ENCODE data around the gene SLC28A3.
"Not testable (repeated sequence)": the region's sequence is repeated elsewhere in the genome, so short reads cannot be mapped to it uniquely, and the experiment has no call there.

The SLC28A3 gene, protein sequence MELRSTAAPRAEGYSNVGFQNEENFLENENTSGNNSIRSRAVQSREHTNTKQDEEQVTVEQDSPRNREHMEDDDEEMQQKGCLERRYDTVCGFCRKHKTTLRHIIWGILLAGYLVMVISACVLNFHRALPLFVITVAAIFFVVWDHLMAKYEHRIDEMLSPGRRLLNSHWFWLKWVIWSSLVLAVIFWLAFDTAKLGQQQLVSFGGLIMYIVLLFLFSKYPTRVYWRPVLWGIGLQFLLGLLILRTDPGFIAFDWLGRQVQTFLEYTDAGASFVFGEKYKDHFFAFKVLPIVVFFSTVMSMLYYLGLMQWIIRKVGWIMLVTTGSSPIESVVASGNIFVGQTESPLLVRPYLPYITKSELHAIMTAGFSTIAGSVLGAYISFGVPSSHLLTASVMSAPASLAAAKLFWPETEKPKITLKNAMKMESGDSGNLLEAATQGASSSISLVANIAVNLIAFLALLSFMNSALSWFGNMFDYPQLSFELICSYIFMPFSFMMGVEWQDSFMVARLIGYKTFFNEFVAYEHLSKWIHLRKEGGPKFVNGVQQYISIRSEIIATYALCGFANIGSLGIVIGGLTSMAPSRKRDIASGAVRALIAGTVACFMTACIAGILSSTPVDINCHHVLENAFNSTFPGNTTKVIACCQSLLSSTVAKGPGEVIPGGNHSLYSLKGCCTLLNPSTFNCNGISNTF

DNA sequence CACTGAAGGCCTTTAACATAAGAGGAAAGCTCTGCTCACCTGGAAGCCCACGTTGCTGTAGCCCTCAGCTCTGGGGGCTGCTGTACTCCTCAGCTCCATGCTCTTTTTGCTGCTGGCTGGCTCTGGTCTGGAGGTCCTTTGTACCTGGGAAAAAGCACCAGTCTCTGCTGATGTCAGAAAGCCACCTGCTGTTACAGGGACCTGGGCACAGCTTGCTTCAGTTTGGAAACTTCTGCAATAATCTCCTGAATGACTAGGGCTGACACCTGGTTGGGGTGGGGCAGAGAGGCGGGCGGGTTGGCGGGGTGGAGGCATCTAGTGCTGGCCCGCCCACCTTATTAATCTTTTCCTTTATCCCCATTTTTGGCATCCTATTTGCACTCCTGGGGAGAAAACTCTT is at the start of gene SLC28A3:
Gene SLC28A3, minus strand, starts transcription at position 224 of the 400 bp plus-strand sequence. Its CDS starts 125 bp downstream, at position 99.
- no peak for DNase-seq

- not testable (repeated sequence) for DNase-seq
These were observed 49.7 kb upstream of the SLC28A3 start for GRCh38 chr9:84390254-84390653.

- DNase-seq, result no peak
These were observed 47.3 kb upstream of the SLC28A3 start for GRCh38 chr9:84387821-84388220.

- no peak for DNase-seq
These were observed 46.2 kb upstream of the SLC28A3 start for GRCh38 chr9:84386753-84387152.

DNA sequence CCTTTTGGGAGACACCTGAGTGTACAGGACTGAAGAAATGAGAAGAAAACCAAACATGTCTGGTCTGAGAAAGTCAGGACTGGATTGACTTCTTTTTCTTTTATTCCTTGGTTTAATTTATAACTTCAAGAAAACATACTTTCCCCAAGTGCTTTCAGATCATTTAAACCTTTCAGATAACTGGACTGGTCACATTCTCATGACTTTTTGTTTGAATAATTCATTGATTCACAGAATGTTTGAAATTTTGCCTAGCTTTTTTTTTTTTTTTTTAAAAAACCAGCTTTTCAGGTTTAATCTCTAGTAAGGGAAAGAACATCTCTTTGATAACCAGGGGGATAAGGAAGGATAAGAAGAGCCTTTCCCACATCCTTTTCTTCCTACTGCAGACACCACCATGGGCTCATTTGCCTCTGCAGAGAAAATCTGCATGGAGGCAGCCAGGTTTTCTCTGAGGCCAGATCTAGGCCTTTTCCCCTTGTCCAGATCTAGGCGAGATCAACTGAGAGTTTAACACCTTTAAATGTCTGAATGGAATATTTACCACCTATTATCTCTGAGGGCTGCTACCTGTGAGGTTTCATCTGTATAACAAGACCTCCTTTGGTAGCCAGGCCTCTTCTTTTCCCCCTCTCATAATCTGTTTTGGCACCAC is 45.0 kb upstream of the SLC28A3 start:
- no peak for DNase-seq

DNA sequence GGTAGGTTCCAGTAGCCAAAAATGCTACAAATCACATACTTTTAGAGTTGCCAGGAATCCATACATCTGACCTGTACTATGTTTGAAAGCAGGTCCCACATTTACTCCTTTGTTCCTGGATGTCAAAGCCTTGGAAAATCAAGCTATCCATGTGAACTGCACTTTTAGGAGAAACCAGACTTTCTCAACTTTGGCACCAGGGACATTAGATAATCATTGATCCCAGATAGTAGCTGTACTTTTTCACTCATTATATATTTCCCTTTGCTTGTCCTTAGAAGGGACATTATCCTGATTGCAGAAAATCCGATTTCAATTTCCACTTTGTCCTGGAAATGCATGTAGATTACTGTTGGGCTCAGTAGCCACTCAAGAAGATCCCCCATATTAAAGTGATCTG is 44.1 kb upstream of the SLC28A3 start:
- no peak for DNase-seq

DNA sequence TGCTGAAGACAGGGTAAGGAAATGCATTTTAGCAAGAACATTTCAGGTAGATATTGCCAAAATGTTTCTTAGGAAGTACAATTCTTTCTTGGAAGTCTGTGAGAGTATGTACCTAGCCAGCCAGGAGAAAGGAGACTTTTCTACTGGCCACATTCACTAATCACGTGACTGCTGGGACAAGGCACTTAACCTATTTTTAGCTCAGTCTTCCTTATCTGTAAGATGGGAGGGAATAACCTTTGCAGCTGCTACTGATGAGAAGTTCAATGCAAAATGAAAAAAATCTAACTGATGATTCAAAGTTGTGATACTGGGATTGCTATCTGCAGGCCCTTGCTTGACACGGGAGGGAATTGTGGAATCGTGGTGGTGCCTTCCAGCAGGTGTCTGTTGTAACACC is 42.6 kb upstream of the SLC28A3 start:
- no peak for DNase-seq

GRCh38 chr9:84382720-84383119 is 42.2 kb upstream of the SLC28A3 start:
- DNase-seq, result no peak

- no peak for DNase-seq
These were observed 41.0 kb upstream of the SLC28A3 start for GRCh38 chr9:84381508-84381907.

GRCh38 chr9:84379740-84380139 is 39.2 kb upstream of the SLC28A3 start:
- DNase-seq, result no peak

DNA sequence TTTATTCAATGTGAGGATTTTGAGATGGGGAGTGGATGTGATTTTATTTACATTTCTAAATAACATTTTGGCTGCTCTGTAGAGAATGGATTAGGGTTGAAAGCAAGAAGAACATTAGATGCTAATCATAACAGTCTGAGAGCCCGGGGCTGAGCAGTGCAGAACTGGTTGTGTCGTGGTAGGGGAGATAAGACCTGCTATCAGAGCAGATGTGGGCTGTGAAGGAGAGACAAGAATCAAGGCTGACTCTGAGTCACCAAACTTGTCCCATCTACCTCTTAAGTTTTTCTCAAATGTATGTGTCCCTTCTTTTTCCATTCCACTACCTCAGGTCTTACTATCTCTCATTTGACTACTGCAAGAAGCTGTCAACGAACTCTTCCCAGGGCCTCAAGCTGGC is 35.4 kb upstream of the SLC28A3 start:
- DNase-seq, result no peak

DNA sequence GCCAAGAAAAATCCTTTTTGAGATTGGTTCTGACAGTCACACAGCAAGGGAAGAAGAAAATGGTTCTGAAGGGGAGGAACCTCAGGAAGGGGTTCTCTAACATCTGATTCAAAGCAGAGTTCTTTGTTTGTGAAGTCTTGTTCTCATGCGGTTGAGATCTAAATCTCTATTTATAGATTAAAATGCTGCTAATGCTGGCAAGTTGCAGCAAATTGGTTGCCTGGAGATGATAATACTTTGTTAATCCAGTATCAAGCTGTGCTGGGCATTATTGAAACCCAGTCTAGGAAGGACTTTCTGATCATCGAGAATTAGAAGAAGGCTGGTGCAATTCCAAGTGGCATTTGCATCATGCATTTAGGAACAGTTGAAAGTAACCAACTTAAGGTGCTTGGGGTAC is 34.0 kb upstream of the SLC28A3 start:
- DNase-seq, result no peak

GRCh38 chr9:84374013-84374412 is 33.5 kb upstream of the SLC28A3 start:
- no peak for DNase-seq

GRCh38 chr9:84371737-84372136 is 31.2 kb upstream of the SLC28A3 start:
- no peak for DNase-seq

DNA sequence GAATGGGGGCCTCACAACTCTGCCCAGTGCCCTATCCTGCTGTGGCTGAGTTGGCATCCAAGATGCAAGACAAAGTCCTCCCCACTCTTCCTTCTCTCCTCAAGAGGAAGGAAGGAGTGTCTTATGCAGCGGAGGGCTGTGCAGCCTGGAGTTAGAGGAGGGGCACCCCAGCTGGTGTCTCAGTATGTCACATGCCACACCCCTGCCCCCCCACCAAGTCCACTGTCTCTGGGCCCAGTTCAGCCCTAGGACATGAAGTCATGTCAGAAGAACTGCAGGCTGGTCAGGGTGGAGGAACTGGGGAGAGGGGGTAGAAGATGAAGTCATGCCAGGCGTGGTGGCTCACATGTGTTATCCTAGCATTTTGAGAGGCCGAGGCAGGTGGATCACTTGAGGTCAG is 28.0 kb upstream of the SLC28A3 start:
- no peak for DNase-seq

GRCh38 chr9:84367726-84368125 is 27.2 kb upstream of the SLC28A3 start:
- DNase-seq, result not testable (repeated sequence)

DNA sequence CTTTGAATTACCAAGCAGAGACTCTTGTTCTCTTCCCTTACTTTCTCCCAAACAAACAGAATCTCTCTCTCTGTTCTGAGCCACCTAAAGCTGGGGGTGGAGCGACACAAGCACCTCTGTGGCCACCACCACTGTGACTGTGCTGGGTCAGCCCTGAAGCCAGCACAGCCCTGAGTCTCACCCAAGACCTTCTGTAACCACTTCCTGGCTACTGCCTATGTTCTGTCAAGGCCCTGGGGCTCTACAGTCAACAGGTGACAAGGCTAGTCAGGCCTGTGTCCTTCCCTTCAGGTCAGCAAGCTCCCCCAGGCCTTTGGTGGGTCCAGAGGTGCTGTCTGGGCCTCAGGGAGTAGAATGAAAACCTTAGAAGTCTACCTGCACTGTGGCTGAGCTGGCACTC is 26.1 kb upstream of the SLC28A3 start:
- DNase-seq, result no peak

DNA sequence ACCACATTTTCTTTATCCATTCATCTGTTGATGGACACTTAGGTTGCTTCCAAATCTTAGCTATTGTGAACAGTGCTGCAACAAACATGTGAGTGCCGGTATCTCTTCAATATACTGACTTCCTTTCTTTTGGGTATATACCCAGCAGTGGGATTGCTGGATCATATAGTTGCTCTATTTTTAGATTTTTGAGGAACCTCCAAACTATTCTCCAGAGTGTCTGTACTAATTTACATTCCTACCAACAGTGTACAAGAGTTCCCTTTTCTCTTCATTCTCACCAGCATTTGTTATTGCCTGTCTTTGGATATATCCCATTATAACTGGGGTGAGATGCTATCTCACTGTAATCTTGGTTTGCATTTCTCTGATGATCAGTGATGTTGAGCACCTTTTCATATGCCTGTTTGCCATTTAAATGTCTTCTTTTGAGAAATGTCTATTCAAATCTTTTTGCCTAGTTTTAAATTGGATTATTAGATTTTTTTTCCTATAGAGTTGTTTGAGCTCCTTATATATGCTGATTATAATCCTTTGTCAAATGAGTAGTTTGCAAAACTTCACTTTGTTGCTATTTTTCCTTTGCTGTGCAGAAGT is 24.4 kb upstream of the SLC28A3 start:
- DNase-seq, result not testable (repeated sequence)

DNA sequence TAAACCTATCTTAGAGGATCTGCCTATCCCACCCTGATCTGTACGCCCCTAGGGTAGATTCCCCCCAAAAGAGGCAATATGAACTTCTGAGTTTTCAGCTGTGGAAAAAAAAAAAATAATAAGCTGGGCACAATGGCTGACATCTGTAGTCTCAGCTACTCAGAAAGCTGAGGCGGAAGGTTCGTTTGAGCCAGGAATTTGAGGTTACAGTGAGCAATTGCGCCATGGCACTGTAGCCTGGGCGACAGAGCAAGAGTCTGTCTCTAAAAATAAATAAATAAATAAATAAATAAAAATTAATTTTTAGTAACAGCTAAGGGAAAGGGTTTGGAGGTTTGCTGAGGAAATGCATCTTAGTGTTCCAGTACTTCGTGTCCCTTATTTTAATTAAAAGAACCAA is 21.1 kb upstream of the SLC28A3 start:
- DNase-seq, result no peak

- DNase-seq, result no peak
These were observed 16.7 kb upstream of the SLC28A3 start for GRCh38 chr9:84357275-84357674.

DNA sequence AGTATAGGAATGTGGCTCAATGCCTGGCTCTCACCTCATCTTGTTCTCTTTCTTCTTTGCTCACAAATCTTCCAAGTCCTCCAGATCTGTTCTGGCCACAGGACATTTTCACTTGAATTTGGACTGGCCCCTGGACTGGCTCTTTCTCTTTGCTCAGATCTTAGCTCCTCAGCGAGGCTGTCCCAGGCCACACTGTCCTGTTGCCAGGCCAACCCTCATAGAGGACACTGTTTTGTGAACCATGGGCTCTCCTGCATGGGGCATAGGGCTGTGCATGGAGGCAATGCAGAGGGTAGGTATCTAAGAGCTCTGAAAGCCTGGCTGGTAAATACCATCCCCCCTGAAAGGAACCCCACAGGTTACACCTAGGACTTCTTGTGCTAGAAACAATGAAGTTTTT is 13.5 kb upstream of the SLC28A3 start:
- no peak for DNase-seq

DNA sequence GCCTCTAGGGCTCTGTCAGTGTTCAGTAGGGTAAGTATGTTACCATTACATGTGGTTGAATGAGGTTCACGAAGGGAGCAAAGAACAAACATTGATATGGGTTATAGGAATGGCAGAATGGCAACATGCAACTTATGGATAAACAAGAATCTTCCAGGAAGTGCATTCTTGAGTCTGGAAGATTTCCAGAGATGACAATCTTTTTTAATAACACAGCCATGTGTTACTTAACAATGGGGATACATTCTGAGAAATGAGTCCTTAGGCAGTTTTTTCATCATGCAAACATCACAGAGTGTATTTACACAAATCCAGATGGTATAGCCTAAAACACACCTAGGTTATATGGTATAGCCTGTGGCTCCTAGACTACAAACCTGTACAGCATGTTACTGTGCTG is 9.1 kb upstream of the SLC28A3 start:
- no peak for DNase-seq

GRCh38 chr9:84343111-84343521 is 2.6 kb upstream of the SLC28A3 start:
- DNase-seq, result no peak

- DNase-seq, result no peak
These were observed 596 bp downstream of the SLC28A3 start for GRCh38 chr9:84339962-84340361.
